Measurements from ENCODE around the gene AADAC. TPM values are rescaled to one million over a fixed set of nuclear protein-coding genes. Genes with fewer than 3 reads are reported as not detected.
A peak's percentile ranks its signal among the peaks of the same experiment; 100 is the strongest.

Gene AADAC
- total RNA-seq, 1 donor from 2014 or later, result not detected

DNA sequence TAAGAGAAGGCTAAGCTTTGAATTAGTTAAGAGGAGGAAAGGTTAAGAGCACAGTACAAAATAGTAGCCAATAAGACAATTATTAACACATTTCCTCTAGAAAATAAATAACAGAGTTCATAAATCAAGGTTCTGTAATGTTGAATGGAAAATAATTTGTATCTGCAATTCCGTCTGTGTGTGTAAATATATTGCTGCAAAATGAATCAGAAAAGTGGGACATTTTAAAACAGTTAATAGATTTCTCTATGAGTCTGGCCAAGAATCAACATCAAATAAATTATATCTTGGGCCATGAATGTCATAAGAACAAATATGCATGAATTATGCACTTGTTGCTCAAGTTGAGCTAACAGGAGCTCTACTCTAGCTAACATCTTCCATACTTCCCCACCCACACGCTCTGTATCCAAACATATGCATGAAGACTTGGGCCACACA, 45.3 kb downstream of the AADAC start:
- Histone ChIP-seq H3K36me3 (ENCODE audit: control insufficient read depth, insufficient read depth, low read length) (no peaks in the 10 kb centered on the region), H3K4me3 (ENCODE audit: low read depth, low read length) (no peak overlapping the region), H3K27me3 (ENCODE audit: control insufficient read depth, insufficient read depth, low read length) (no peaks in the 10 kb centered on the region)
- TF ChIP-seq, protein P1, sequence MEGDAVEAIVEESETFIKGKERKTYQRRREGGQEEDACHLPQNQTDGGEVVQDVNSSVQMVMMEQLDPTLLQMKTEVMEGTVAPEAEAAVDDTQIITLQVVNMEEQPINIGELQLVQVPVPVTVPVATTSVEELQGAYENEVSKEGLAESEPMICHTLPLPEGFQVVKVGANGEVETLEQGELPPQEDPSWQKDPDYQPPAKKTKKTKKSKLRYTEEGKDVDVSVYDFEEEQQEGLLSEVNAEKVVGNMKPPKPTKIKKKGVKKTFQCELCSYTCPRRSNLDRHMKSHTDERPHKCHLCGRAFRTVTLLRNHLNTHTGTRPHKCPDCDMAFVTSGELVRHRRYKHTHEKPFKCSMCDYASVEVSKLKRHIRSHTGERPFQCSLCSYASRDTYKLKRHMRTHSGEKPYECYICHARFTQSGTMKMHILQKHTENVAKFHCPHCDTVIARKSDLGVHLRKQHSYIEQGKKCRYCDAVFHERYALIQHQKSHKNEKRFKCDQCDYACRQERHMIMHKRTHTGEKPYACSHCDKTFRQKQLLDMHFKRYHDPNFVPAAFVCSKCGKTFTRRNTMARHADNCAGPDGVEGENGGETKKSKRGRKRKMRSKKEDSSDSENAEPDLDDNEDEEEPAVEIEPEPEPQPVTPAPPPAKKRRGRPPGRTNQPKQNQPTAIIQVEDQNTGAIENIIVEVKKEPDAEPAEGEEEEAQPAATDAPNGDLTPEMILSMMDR (IDR thresholded peaks at IDR 0.05; ENCODE audit: insufficient read depth, low read length, severe bottlenecking), result no peak
- no peak for FAIRE-seq
- DNase-seq (ENCODE audit: low read depth), result no peak

DNA sequence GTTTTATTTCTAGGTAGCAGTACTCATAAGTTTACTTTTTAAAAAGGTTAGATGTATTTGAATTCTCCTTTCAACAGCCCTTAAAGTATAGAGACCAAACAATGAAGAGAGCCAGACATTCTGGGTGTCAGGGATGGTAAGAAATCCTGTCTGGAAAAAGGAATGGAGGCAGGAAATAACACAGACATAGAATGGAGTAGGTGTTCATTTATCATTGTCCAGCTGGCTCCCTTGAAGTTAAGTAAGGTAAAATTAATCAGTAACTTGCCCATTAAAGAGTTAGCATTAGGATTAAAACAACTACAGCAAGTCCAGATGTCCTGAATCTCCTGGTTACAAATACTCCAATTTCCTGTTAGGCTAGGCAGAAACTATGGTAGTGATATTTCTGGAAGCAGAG, 46.0 kb downstream of the AADAC start:
- no peak for FAIRE-seq
- Histone ChIP-seq H3K4me3 (ENCODE audit: low read depth, low read length) (no peak overlapping the region), H3K36me3 (ENCODE audit: control insufficient read depth, insufficient read depth, low read length) (no peaks in the 10 kb centered on the region), H3K27me3 (ENCODE audit: control insufficient read depth, insufficient read depth, low read length) (no peaks in the 10 kb centered on the region)
- DNase-seq (ENCODE audit: low read depth), result no peak
- TF ChIP-seq, protein P1 (IDR thresholded peaks at IDR 0.05; ENCODE audit: insufficient read depth, low read length, severe bottlenecking), result no peak

DNA sequence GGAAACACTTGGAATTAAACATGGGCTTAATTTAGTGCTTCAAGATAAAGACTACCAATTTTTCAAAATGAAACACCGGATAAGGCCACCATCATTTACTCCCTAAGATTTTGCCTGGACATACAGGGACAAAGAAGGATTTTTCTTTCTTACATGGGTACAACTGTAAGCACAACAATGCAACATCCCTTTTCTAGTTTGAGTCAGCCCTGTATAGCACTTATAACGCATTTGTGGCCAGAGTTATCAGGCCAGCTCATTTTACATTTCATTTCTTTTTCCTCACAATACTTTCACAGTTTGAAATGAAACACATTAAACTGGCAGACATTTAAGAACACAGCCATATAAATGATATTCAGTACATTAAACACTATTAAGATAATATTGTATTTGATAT, 49.7 kb downstream of the AADAC start:
- Histone ChIP-seq H3K36me3 (ENCODE audit: control insufficient read depth, insufficient read depth, low read length) (no peaks in the 10 kb centered on the region), H3K27me3 (ENCODE audit: control insufficient read depth, insufficient read depth, low read length) (no peaks in the 10 kb centered on the region), H3K4me3 (ENCODE audit: low read depth, low read length) (no peak overlapping the region)
- DNase-seq (ENCODE audit: low read depth) (no peak), FAIRE-seq (no peak)
- TF ChIP-seq, protein P1 (IDR thresholded peaks at IDR 0.05; ENCODE audit: insufficient read depth, low read length, severe bottlenecking), result no peak

DNA sequence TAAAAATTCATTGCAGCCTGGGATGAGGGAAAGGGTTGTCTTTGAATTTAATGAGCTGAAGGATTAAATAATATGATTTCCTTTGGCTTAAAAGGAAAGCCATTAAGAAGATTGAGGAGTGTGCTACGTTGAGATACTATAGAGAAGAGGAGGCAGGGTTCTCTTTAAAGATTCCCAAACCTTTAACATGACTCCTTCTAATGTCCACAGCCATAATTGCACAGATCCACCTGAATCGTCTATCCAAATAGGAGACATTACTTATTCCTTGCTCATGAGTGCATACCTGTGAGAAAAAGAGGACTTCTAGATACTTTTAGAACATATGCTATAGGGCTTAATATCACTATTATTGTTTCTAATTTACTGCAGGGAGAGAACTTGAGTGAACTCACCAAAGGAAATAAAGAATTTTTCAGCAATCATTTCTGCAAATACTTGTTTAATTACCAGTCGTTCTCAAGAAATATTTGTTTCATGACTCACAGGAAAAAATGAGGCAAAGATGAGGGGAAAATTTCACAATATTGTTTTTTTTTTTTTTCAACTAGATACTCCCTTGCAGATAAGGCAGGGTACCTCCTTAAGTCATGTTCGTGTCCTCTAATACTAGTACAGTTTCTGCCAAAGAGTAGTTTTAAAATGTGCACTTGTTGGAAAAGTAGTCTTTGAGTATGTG, 50.6 kb downstream of the AADAC start:
- no peak for FAIRE-seq

DNA sequence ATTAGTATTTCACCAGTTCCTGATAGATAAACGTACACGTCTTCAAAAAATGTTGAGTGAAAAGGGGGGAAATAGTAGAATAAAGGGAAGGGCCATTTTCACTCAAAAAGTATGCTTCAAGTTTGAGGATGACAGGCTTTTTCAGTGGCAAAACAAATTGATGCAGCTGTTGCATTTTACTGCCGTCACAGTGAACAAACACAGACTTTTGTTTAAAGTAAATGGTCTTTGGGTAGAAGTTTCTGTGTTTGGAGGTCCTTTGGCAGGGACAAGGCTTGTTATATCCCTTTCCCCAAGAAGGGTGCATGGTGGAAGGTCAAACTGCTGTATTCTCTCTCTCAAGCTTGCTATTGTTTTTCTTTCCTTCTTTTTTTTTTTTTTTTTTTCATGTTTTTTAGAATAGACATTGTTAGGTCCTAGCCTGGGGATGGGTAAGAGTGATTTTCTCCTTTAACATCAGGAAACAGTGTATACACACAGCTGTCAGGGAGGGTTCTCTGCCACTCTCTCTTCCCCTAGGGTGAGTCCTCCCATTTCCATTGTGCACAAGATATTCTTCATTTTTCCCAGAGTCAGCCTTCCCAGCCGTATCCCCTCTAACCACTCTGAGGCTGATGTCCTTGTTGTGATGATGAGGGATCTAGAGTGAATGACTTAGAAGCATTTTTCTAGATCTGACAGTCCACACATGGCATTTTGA, 52.9 kb downstream of the AADAC start:
- no peak for DNase-seq (ENCODE audit: low read depth)
- H3K4me3 ChIP-seq (ENCODE audit: low read depth, low read length), result no peak overlapping the region
- no peak for FAIRE-seq
- TF ChIP-seq, protein P1 (IDR thresholded peaks at IDR 0.05; ENCODE audit: insufficient read depth, low read length, severe bottlenecking), result no peak
- H3K36me3 ChIP-seq (ENCODE audit: control insufficient read depth, insufficient read depth, low read length), result no peaks in the 10 kb centered on the region
- H3K27me3 ChIP-seq (ENCODE audit: control insufficient read depth, insufficient read depth, low read length), result no peaks in the 10 kb centered on the region

More for the DNA sequence above, 50.6 kb downstream of the AADAC start:
- TF ChIP-seq, protein P1 (IDR thresholded peaks at IDR 0.05; ENCODE audit: insufficient read depth, low read length, severe bottlenecking), result no peak
- Histone ChIP-seq H3K4me3 (ENCODE audit: low read depth, low read length) (no peak overlapping the region), H3K27me3 (ENCODE audit: control insufficient read depth, insufficient read depth, low read length) (no peaks in the 10 kb centered on the region), H3K36me3 (ENCODE audit: control insufficient read depth, insufficient read depth, low read length) (no peaks in the 10 kb centered on the region)
- peak; percentile 87 for DNase-seq (ENCODE audit: low read depth)

Data from bronchial epithelial cell (primary cell).